ENCODE results near the gene NAP1L4.

Gene NAP1L4

DNA sequence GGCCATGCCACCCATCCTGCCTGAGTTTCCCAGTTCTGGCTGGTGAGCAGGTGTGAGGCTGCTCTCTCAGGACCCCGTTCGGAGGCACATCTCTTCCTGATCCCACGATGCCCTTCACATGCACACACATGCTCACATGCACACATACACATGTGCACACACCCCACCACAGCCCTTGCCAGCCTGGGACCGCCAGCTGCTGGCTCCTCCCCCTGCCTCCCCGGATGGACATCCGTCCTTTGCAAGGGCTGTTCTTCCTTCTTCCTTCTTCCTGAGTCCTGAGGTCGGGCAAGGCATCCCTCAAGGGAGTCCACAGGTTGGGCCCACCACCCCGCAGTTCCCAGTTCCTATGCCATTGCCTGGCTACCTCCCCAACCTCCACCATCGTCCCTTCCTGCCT is 96.1 kb downstream of the NAP1L4 start:
- H3K9me3 ChIP-seq (ENCODE audit: low read length) = no peaks in the 10 kb centered on the region
- H3K27me3 ChIP-seq (ENCODE audit: control insufficient read depth in 1 of 2, insufficient read depth in 2 of 2, low read length in 2 of 2) = peaks cover 0 to 6% of the 10 kb centered on the region in 2 donors

More for the DNA sequence above, 96.1 kb downstream of the NAP1L4 start:
- Histone ChIP-seq H3K36me3 (ENCODE audit: insufficient read depth, low read length) (no peaks in the 10 kb centered on the region), H3K27ac (ENCODE audit: low read depth, low read length) (no peak overlapping the region), H3K4me3 (ENCODE audit: low read depth in 1 of 2, low read length in 2 of 2) (no peak overlapping the region), H3K9ac (ENCODE audit: low read length) (no peak overlapping the region), H3K4me1 (ENCODE audit: insufficient read depth, low read length) (peaks cover 16% of the 10 kb centered on the region)
